ENCODE data around the gene NUBP1. TPM values are rescaled to one million over a fixed set of nuclear protein-coding genes. Genes with fewer than 3 reads are reported as not detected.

NUBP1 gene
- total and polyA plus RNA-seq, 9 of the 15 experiments (the other 6 are each of a cell fraction or from before 2014, with no cell fraction given) = 17.2 to 55.1 (median 35.6) TPM

GRCh38 chr16:10743610-10744369, at the start of gene NUBP1 (continued):
- TF ChIP-seq FOXK1 (CRISPR knock-in tag; IDR thresholded peaks at IDR 0.05; ENCODE audit: borderline replicate concordance) = no peak
- no peak for TF ChIP-seq POLR2AphosphoS2 (IDR thresholded peaks at IDR 0.05; ENCODE audit: low read length)
- TF ChIP-seq EGR1 (conservative IDR thresholded peaks at IDR 0.05) = peak; percentile 77
- TF ChIP-seq MTA3 (IDR thresholded peaks at IDR 0.05; ENCODE audit: borderline replicate concordance) = peak; percentile 84; the same call in 1 of the 2 replicates
- TF ChIP-seq MCM3 (IDR thresholded peaks at IDR 0.05) = no peak
- no peak for TF ChIP-seq STAT5B (CRISPR knock-in tag; IDR thresholded peaks at IDR 0.05)
- no peak for TF ChIP-seq CCAR2 (IDR thresholded peaks at IDR 0.05; ENCODE audit: low read depth, low read length)
- no peak for TF ChIP-seq PRMT5 (CRISPR knock-in tag; IDR thresholded peaks at IDR 0.05)
- TF ChIP-seq NCOA6 (IDR thresholded peaks at IDR 0.05) = no peak
- peak; percentile 78 for TF ChIP-seq CXXC5 (CRISPR knock-in tag; IDR thresholded peaks at IDR 0.05)
- TF ChIP-seq ZC3H8 (IDR thresholded peaks at IDR 0.05) = no peak
- 0 out of 2 replicates have a peak, but pooled peaks have one; percentile 19 for TF ChIP-seq BHLHE40 (IDR thresholded peaks at IDR 0.05; ENCODE audit: low read length)
- TF ChIP-seq IRF2 (CRISPR knock-in tag; IDR thresholded peaks at IDR 0.05) = no peak
- TF ChIP-seq RREB1 (CRISPR knock-in tag; IDR thresholded peaks at IDR 0.05) = peak; percentile 66; the same call in 1 of the 2 replicates
- no peak for TF ChIP-seq ZNF609 (CRISPR knock-in tag; IDR thresholded peaks at IDR 0.05; ENCODE audit: borderline replicate concordance)
- TF ChIP-seq ZFP91 (CRISPR knock-in tag; IDR thresholded peaks at IDR 0.05) = no peak

Measured in K562 (cell line).